HG03575 (cell line): Measurements from ENCODE around the gene NLGN4X.

Experiments
- ATAC-seq: cut with Tn5 transposase; IDR thresholded peaks from one replicate; pipeline ENCODE4 v1.9.1; 2021; ENCODE audit not compliant: unreplicated experiment, insufficient number of reproducible peaks, low FRiP score; ENCODE audit errors: extremely low read depth

Gene NLGN4X

GRCh38 chrX:6228720-6229119 lies at the start of gene NLGN4X:
Gene NLGN4X (minus strand): TSS chrX:6228867. CDS start chrX:6151466, 77,401 bp downstream.
- no peak for ATAC-seq

GRCh38 chrX:6266041-6266440 lies 37.4 kb upstream of the NLGN4X start:
- no peak for ATAC-seq

DNA sequence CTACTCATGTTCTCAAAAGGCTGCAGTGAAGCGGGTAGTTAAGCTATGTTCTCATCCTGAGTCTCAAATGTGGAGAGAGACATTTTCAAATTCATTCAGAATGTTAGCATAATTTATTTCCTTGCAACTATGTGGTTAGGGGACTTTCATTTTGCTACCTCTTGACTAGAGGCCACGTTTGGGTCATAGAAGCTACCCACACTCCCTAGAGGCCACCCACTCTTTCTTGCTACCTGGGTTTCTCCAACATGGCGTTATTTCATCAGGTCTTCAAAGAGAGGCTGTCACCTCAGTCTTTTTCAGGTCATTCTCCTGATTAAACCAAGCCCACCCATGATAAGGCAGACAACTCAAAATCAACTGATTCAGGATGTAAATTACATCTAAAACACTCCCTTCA lies 34.3 kb upstream of the NLGN4X start:
- no peak for ATAC-seq

DNA sequence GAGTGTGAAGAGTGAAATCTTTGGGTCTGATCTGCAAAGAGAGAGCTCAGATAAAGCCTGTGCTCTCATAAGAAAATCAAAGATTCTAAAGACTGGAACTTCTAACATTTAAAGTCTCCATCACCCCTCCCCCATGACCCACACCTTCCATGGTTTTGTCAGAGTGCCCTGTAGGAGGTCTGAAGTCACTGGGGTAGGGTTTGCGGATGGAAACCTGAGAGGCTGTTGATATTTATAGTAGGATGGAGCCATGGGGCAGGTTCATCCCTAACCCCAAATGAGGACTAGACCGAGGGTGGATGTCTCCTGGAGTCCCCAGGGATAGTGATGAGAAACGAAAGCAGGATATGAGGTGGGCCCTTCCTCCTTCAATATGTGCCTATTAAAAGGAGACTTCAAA lies 28.4 kb upstream of the NLGN4X start:
- ATAC-seq: no peak

DNA sequence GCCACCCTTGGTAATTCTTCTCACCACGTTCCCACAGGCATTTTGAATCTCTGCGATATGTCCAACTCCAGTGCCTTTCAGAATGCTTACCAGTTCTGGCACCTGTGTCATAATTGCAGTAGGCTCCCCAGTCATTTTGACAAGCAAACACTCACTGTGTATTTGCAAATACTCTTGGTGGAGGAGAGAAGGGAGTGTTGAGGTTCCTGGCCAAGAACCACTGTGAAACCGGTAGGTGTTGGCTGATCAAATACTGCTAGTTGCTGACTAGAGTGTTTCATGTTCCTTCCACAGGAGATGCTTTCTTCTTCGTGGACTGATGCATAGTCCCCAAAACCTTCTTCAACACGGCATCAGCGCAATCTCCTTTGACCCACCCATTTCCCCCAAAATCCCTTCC lies 16.0 kb upstream of the NLGN4X start:
- no peak for ATAC-seq

GRCh38 chrX:6238576-6238975 lies 9.9 kb upstream of the NLGN4X start:
- no peak for ATAC-seq

DNA sequence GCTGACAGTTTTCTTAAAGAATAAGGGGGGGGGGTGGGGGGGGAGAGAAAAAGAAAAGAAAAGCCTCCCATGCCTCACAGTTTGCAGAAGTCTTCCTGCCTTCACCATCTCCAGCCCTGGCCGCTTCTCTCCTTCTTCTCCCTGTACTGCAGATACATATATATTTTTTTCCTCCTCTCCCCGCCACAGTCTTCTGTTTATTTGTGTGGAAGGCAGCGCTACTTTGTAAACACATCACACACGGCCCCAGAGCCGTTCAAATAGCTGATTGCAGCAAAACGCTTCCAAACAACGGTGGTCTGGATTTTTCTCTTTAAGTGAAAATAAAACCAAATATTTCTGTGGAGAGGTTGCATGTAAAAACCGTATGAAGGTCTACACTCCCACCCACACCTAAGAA lies 732 bp downstream of the NLGN4X start:
- no peak for ATAC-seq

DNA sequence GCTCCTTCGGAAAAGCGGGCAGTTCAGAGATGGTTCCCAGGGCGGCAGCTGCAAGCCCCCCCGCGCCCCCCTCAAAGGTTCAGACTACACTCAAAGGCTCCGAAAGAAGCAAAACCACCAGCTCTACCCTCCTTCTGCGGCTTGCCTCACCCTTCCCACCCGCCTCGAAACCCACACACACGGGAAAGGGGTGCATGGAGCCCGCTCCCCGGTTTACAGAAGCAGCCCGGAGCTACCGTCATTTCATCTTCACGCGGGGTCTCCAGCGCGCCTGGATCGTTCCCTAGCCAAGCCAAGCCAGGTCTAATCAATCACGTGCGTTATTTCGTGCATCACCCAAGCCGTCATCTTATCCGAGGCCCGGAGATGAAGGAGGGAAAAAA lies 1.2 kb downstream of the NLGN4X start:
- no peak for ATAC-seq

DNA sequence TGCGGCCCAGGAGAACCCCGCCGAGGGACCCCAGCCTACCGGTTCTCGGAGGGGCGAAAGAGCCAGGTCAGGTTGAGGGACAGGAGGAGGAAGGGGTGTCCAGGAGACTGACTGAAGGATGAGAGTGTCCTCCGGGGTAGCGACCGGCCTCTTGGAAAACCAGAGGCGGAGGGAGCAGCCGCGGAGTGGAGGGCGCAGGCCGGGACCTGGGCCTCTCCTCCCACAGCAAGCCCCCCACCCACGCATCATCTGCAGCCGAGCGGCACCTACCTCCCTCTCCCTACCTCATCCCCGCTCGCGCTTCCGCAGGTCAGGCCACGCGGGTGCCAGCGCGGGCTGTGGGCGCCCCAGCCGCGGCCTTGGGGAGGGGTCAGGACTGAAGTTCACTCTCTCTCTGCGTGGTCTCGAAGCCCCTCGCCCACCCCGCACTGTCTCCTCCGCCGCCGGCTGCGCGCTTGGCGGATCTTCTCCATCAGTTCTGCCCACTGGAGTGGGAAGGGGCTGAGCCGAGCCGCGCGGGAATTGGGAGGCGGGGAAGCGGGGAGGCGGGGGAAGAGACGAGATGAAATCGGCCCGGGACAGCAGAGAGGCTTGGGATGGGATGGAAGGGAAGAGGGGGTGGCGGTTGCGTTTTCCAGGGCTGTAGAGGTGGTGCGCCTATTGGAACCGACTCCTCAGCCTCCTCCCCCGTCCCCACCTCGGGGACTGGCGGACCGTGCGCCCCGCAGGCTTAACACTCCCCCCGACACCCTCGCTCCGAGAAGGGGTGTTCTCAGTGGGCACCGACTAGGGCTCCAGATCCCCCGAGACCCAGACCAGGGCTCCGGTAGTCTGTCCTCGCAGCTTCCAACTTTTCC lies 1.8 kb downstream of the NLGN4X start:
- no peak for ATAC-seq

DNA sequence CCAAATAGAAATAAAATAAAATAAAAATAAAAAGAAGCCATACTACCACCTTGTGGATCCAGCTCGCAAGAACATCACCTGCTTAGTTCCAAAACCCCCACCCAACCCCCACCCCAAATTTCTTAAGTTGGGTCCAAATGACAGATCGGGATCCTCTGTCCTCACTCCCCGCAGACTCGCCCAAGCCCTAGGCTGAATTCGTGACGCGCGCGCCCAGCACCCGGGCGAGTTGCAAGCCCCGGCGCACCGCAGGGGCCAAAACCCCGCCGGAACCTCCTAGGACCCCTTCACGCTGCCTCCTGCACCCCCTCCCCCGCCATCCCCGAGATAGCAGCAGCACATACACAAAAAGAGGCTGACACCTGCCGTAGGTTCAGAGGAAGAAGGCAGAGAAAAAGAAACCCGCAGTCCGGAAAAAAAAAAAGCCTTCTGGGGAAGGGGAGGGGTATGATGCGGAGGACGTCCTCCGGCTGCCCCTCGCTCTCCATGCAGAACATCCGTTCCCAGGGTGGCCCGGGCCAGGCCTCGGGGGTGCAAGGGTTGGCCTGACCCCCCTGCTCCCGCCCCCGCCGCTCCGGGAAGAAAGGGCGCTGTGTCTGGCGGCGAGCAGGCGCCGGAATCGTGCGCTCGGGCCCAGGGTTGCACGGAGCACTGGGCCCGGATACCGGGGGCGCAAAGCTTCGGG lies 2.6 kb downstream of the NLGN4X start:
- no peak for ATAC-seq

- ATAC-seq: no peak
These were observed 3.3 kb downstream of the NLGN4X start for GRCh38 chrX:6225288-6225910.

GRCh38 chrX:6223516-6223915 lies 5.2 kb downstream of the NLGN4X start:
- ATAC-seq: no peak

GRCh38 chrX:6210230-6210629 lies 18.4 kb downstream of the NLGN4X start:
- no peak for ATAC-seq

- ATAC-seq: no peak
These were observed 25.0 kb downstream of the NLGN4X start for GRCh38 chrX:6203462-6204215.

- no peak for ATAC-seq
These were observed 29.2 kb downstream of the NLGN4X start for GRCh38 chrX:6199486-6199885.

DNA sequence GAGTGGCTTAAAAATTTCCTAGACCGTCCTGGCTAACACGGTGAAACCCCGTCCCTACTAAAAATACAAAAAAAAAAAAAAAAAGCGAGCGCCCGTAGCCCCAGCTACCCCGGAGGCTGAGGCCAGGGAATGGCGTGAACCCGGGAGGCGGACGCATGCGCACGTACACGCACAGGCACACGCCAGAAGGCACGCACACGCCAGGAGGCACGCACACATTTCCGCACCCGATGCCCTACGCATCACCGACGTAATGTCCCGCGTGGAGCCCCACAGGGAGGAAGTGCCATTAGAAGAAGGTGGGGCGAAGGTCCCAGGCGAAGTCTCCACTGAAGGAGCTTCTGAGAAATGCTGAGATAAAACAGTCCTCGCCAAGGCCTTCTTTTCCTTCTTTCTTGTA lies 41.4 kb downstream of the NLGN4X start:
- no peak for ATAC-seq

- peak; percentile 79 for ATAC-seq
These were observed 43.7 kb downstream of the NLGN4X start for GRCh38 chrX:6184900-6185515.

DNA sequence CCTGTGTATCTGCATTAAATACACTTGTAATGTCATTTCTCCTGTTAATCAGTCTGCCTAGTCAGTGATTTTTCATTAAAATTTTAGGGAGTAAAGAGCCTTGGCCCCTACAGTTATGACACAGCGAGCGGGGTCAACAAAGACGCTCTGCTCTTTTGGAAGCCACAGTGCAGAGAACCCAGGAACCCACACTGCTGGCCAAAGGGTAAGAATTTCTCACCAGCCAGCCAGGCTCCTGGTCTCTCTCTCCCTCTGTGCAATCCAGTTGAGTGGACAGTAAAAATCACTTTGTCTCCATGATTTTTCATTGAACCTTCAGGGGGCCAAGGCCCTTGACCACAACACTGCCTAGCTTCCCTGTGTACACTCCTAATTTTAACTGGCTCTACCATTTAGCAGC lies 52.8 kb downstream of the NLGN4X start:
- ATAC-seq: no peak

DNA sequence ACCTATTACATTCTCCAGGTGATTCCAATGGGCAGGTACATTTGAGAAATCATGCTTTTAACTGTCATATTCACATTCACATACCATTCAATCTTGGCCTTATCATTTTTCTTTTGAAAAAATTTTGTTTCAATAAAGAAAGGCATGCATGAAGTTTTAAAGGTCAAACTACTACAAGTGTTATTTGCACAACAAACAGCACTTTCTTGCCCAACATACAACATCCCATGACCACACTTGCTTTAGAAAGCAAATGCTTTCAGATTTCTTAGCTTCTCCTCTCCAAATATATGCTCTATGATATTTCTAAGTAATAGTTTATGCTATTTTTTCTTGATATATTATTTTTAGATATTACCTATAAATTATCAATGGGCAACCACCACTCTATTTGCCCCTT lies 58.2 kb downstream of the NLGN4X start:
- ATAC-seq: no peak
